Left lung (tissue), 10 donors: ENCODE measurements around the gene ETV6. TPM values are rescaled to one million over a fixed set of nuclear protein-coding genes. Genes with fewer than 3 reads are reported as not detected.

Source experiments
- ATAC-seq: fragments of 200-7000 bp; cut with Tn5 transposase; one replicate; pipeline ENCODE4 v1.9.1; 2020; ENCODE audit warnings: moderate library complexity
- DNase-seq, 4 donors: peaks; one replicate each; pipeline ENCODE4 v3.0.0-alpha.2; 2013 to 2020
- H3K27ac ChIP-seq, 2 donors: fragments of 200-600 bp; sonication (generic) in 1 of 2; one replicate each; pipeline versions ENCODE4 v1.5.0 to v1.8.0; 2020 to 2021
- H3K27me3 ChIP-seq, 2 donors: fragments of 200-600 bp; sonication (generic) in 1 of 2; one replicate each; pipeline versions ENCODE4 v1.5.0 to v1.8.0; 2020 to 2021
- H3K36me3 ChIP-seq, 2 donors: fragments of 200-600 bp; sonication (generic) in 1 of 2; one replicate each; pipeline versions ENCODE4 v1.5.0 to v1.8.0; 2020 to 2021
- H3K4me1 ChIP-seq, 2 donors: fragments of 200-600 bp; one replicate each; pipeline ENCODE4 v1.8.0; 2021
- H3K4me3 ChIP-seq, 2 donors: fragments of 200-600 bp; sonication (generic) in 1 of 2; one replicate each; pipeline versions ENCODE4 v1.5.0 to v1.8.0; 2020 to 2021; ENCODE audit warnings: mild to moderate bottlenecking in 1 of 2
- H3K9me3 ChIP-seq, 2 donors: fragments of 200-600 bp; sonication (generic) in 1 of 2; one replicate each; pipeline versions ENCODE4 v1.5.0 to v1.8.0; 2020 to 2021
- intact Hi-C, 2 donors: fragments of 100-400 bp; cut with DNase I; formaldehyde crosslinking; loops; one replicate each; pipeline versions ENCODE4 v1.11.2 to v1.14.2; 2022
- polyA plus RNA-seq, 6 donors: library from polyadenylated mRNA; unstranded; fragments of 120-200 nt; gene quantifications; one replicate each; pipeline ENCODE4 v1.2.1, GENCODE V29; 2013; ENCODE audit not compliant: insufficient read length in 6 of 6
- total RNA-seq, 2 donors: library from RNA; stranded (reverse); fragmentation: NEBNext Ultra II Directional; extraction: Animal tissue kit (Norgen Biotek cat#: 25700); gene quantifications; one replicate each; pipeline ENCODE4 v1.2.1, GENCODE V29; 2021
- TF ChIP-seq, protein P1 (sequence below), 2 donors: fragments of 200-600 bp; sonication (generic) in 1 of 2; IDR thresholded peaks; one replicate each; pipeline versions ENCODE4 v1.5.0 to v1.8.0; 2021; ENCODE audit warnings: antibody characterized with exemption in 2 of 2
- donor health status: DM: no; HTN: yes; CAD: no.
- donor health status: DM: no; HTN: no; CAD: no.

ETV6 gene
- total and polyA plus RNA-seq, 8 donors = 16.0 to 44.7 (median 17.1) TPM

- intact Hi-C loops = no loop called here
- H3K4me3 ChIP-seq = no peak overlapping the region
- DNase-seq = no peak
- no peak for ATAC-seq
- no peaks in the 10 kb centered on the region for H3K36me3 ChIP-seq
- no peak overlapping the region for H3K27ac ChIP-seq
- TF ChIP-seq, protein P1, sequence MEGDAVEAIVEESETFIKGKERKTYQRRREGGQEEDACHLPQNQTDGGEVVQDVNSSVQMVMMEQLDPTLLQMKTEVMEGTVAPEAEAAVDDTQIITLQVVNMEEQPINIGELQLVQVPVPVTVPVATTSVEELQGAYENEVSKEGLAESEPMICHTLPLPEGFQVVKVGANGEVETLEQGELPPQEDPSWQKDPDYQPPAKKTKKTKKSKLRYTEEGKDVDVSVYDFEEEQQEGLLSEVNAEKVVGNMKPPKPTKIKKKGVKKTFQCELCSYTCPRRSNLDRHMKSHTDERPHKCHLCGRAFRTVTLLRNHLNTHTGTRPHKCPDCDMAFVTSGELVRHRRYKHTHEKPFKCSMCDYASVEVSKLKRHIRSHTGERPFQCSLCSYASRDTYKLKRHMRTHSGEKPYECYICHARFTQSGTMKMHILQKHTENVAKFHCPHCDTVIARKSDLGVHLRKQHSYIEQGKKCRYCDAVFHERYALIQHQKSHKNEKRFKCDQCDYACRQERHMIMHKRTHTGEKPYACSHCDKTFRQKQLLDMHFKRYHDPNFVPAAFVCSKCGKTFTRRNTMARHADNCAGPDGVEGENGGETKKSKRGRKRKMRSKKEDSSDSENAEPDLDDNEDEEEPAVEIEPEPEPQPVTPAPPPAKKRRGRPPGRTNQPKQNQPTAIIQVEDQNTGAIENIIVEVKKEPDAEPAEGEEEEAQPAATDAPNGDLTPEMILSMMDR (IDR thresholded peaks at IDR 0.05) = no peak
- peaks cover 6 to 87% of the 10 kb centered on the region in 2 donors for H3K4me1 ChIP-seq
- no peaks in the 10 kb centered on the region for H3K27me3 ChIP-seq
- H3K9me3 ChIP-seq = no peaks in the 10 kb centered on the region
Measured at GRCh38 chr12:11743423-11744409, 94.2 kb downstream of the ETV6 start.

DNA sequence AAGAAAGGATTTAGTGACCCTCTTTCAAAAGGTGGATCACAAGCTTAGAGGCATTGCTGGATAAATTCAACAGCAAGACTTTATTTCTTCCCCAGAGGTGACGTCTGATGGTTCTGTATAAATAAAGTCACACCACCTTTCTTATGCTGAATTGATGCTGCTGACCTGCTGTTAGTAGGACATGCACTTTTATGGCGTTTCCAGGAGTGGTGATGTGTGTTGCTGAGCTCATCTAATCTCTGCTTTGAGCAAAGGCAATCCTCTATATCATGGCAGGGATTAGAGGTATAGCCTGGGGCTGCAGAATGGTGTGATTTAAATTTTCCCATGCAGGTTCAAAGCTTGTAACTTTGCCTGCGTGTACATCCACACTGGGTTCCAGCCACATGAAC lies 94.9 kb downstream of the ETV6 start:
- intact Hi-C loops = no loop called here
- H3K9me3 ChIP-seq = no peaks in the 10 kb centered on the region
- ATAC-seq (no peak), DNase-seq (no peak)
- H3K27me3 ChIP-seq = no peaks in the 10 kb centered on the region
- H3K4me3 ChIP-seq = no peak overlapping the region
- peaks cover 6 to 85% of the 10 kb centered on the region in 2 donors for H3K4me1 ChIP-seq
- TF ChIP-seq, protein P1 (IDR thresholded peaks at IDR 0.05) = no peak
- H3K36me3 ChIP-seq = no peaks in the 10 kb centered on the region
- H3K27ac ChIP-seq = no peak overlapping the region

GRCh38 chr12:11745113-11745512 lies 95.6 kb downstream of the ETV6 start:
- TF ChIP-seq, protein P1 (IDR thresholded peaks at IDR 0.05) = no peak
- intact Hi-C loops = no loop called here
- Histone ChIP-seq H3K36me3 (no peaks in the 10 kb centered on the region), H3K9me3 (no peaks in the 10 kb centered on the region), H3K4me3 (no peak overlapping the region), H3K27me3 (no peaks in the 10 kb centered on the region), H3K4me1 (peaks cover 6 to 85% of the 10 kb centered on the region in 2 donors), H3K27ac (no peak overlapping the region)
- DNase-seq (no peak), ATAC-seq (no peak)

GRCh38 chr12:11746024-11746771 lies 96.7 kb downstream of the ETV6 start:
- Histone ChIP-seq H3K27ac (peak overlapping the region in 1 of 2 donors; percentile 70), H3K4me3 (no peak overlapping the region), H3K27me3 (no peaks in the 10 kb centered on the region), H3K9me3 (no peaks in the 10 kb centered on the region), H3K36me3 (no peaks in the 10 kb centered on the region), H3K4me1 (peaks cover 6 to 88% of the 10 kb centered on the region in 2 donors)
- TF ChIP-seq, protein P1 (IDR thresholded peaks at IDR 0.05) = no peak
- ATAC-seq = peak; percentile 53
- DNase-seq = no peak
- intact Hi-C loops = no loop called here
